Activated CD4-positive, CD25-positive, alpha-beta regulatory T cell treated with anti-CD3 and anti-CD28 coated beads, Interleukin-2, amount 50 U/mL, for 16 hours (primary cell): ENCODE data around the gene PRG2.
A peak's percentile ranks its signal among the peaks of the same experiment; 100 is the strongest.
"Not testable (repeated sequence)": the region's sequence is repeated elsewhere in the genome, so short reads cannot be mapped to it uniquely, and the experiment has no call there.

ENCODE experiments used
- DNase-seq: peaks from one replicate; pipeline ENCODE4 v3.0.0-alpha.2; 2020; ENCODE audit warnings: low read depth, low spot score

Gene PRG2

DNA sequence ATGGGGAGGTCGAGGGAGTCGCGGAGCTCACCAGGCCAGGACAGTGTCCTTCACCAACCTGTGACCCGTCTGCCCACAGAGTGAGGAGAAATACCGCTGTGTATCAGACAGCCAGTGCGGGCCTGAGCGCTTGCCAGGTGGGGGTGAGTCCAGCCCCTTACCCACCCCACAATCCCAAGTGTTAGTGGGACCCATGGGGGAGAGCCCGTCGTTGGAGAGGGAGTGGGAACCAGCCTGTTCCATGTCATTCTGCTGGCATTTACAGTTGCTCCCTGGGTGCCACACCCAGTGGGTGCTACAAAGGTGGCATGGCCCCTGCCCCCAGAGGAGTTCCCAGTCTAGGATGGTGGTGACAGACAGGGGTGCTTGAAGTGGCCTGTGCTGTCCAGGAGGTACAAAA is 43.1 kb downstream of the PRG2 start:
- DNase-seq: no peak

DNA sequence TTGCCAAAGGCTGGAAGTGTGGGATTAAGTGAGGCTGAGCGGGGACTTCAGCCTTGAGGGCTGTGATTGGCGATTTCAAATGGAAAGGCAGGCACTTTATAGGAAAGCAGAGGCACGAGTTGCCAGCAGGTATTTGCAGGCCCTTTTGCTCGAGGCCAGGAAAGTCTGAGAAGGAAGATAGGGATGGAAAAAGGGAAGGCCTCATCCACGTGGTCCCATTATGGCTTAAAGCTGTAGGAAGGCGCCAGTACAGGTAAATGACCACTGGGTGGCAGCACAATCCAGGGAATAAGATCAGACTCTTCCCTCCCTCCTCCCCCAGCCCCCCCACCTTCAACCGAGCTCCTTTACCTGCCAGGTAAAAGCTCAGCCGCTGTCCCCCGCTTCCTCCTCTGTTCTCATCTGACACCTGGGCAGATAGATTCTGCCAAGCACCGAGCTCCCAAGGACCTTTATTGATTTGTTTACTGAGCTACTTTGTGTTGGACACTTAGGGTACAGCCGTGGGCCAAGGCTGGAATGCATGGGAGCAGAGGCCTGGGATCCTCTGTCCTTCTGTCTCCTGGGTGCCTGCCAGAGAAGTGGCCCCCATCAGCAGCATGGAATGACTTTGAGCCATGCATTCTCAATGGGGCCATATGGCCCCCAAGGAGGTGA is 44.8 kb downstream of the PRG2 start:
- DNase-seq: peak; percentile 45

- DNase-seq: no peak
Measured at GRCh38 chr11:57344826-57345225, 45.6 kb downstream of the PRG2 start.

DNA sequence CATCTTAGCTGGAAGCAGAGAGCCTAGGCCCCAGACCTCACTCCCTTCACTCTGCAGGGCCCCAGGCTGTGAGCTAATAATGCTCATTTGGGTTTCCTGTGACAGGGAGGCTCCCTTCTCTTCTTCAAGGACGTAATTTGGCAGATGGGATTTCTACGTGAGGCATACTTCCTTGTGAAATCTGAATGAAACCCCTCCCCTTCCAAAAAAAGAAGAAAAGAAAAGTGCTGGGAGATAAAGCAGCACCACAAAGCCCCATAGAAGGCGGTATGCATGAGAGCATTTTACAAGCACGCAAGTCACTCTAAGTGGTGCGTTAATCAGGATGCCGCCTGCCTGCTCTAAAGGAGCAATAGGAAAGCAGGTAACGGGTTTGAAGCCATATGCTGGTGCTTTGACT is 46.6 kb downstream of the PRG2 start:
- DNase-seq: no peak

DNA sequence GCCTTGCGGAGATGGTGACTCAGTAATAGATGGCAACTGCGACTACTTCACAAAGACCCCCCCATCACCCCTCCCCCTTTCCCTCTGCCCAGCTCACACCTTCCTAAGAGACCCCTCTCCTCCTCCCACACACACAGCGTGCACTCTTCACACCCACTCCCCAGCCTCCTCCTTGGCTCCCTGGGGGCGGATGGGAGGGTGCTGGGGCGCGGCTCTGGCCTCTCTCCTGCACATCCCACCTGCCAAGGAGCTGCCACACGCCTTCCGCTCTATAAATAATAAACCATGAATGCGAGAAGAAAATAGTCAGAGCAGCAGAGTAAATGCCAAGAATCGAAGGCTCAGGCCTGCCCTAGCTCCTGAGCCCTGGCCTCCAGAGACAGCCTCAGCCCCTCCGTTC is 47.7 kb downstream of the PRG2 start:
- DNase-seq: no peak

- no peak for DNase-seq
Measured at GRCh38 chr11:57341250-57341808, 49.1 kb downstream of the PRG2 start.

DNA sequence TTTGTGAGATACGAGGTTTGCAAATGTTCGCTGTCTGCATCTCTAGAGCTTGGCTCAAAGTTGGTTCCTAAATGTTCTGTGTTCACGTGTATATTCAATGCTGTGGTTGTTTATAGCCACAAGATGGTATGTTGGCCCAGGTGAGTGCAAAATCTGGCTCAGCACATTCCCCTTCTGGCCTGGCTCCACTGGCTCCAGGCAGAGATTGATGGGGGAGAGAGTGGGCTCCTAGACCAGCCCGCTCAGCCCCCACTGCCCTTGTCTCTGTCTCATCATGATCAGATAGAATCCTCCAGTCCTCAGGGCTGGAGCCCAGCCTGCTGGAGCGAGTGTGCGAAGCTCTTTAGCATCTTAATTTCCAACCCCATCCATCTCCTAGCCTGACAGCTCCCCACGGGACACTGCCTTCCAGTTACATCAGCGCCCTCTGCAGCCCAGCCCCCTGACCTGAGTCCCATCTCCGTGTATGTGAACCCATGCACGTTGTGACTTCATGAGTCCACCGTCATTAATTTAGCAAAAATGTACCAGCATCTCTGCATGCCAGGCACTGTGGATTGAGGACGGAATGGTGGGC is 50.3 kb downstream of the PRG2 start:
- no peak for DNase-seq

GRCh38 chr11:57339328-57339727 is 51.1 kb downstream of the PRG2 start:
- DNase-seq: no peak

DNA sequence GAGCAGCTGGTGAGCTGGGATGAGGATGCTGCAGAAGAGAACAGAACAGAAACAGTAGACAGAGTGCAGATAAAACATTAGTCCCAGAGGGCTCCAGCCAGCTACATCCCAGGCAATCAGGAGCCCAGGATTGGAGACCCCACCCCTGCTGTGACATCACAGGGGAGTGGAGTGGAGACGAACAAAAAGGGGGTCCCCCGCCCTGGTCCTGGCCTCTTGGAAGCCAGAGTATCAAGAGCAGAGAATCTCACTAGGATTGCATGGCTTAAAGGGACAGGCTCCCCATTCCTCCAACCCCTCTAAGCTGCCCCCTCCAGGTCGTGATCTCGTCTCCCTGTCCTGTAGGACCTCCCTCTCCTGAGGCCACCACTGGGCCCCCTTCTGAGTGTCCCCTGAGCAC is 52.3 kb downstream of the PRG2 start, which contains the start of gene P2RX3:
TSS of gene P2RX3 (plus strand) at position 211 of the 400 bp plus-strand sequence. CDS start 199 bp downstream, outside the sequence.
- no peak for DNase-seq

DNA sequence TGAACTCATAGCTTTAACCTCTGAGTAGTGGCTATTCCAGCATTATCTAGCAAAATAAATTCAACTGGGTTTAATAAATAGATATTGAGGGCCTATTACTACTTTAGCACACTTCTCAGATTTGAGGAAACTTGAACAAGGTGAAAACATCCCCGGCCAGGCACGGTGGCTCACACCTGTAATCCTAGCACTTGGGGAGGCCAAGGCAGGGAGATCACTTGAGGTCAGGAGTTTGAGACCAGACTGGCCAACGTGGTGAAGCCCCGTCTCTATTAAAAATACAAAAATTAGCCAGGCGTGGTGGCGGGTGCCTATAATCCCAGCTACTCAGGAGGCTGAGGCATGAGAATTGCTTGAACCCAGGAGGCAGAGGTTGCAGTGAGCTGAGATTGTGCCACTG is 53.6 kb downstream of the PRG2 start:
- not testable (repeated sequence) for DNase-seq
